CD1c-positive myeloid dendritic cell (primary cell): ENCODE data around the gene ACP7.

ENCODE experiments used
- DNase-seq: peaks from one replicate; pipeline ENCODE4 v3.0.0-alpha.2; 2016; ENCODE audit errors: extremely low spot score

Gene ACP7

DNA sequence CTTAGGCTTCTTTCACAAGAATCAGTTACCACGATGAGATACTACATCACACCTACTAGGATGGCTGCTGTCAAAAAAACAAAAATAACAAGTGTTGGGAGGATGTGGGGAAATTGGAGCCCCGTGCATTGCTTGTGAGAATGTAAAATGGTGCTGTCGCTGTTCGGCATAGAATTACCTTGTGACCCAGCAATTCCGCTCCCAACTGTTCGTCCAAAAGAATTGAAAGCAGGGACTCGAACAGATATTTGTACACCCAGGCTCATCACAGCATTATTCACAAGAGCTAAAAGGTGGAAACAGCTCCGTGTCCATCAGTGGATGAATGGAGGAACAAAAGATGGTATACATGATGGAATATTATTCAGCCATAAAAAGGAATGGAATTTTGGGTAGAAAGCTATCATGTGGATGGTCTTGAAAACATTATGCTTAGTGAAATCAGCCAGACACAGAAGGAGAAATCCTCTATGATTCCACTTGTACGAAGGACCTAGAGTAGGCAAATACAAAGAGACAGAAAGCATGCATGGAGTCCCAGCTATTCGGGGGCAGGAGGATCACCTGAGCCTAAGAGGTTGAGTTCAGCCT, 64.9 kb downstream of the ACP7 start:
- no peak for DNase-seq

DNA sequence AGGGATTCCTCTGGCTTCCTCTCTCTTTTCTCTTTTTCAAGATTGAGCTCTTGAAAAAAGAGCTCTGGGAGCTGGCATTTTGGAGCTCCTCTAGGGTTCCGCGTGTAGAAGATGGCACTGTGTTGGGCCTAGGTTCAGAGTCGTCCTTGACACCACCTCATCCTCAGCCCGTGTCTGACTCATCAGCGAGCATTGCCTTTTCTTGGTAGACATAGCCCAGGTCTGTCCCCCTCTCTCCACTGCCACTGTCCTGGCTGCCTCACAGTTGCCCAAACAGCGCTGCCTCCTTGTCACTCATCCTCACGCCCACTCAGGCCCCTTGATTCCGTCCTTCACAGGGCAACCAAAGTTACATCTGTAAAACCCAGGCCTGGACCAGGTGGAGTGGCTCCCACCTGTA, 66.1 kb downstream of the ACP7 start:
- no peak for DNase-seq

DNA sequence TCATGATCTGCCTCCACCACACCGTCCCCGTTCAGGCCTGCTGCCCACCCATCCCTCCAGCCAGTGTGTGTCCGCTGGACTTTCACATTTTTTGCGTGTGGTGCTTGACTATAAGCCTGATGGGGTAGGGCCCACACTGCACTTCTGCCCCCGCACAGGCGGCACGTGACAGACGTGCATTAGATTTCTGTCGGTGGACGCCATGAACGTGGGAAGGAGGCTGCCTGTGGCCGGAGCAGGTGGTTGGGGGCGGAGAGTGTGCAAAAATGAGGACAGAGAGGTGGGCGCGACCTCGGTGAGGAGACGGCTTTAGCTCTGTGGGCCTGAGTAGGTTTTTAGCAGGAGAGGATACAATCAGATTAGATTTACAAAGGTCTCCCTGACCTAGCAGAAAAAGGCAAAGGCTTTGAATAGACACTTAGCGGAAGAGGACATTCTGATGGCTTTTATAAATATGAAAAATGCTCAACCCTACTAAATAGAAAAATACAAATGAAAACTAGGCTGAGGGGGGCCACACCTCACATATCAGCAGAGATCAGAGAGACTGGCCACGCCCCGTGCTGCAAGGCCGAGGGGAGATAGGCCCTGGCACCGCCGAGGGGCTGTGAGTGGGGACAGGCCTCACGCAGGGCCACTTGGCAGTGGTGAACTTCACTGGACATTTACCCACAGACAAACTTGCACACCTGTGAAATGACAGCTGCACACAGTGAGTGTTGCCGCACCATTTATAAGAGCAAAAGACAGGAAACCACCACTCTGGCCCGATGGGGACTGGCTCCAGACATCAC, 66.8 kb downstream of the ACP7 start:
- DNase-seq = no peak

DNA sequence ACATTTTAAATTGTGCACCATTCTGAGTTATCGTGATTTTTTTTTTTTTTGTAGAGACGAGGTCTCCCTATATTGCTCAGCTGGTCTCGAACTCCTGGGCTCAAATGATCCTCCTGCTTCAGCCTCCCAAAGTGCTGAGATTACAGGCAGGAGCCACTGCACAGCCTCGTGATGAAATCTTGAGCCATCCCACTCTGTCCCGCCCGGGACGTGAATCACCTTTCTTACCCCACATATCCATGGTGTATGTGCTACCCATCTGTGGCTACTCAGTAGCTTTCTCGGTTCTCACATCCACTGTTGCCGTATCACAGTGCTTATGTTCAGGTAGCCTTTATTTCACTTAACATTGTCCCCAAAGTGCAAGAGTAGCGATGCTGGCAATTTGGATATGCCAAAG, 67.9 kb downstream of the ACP7 start:
- no peak for DNase-seq

DNA sequence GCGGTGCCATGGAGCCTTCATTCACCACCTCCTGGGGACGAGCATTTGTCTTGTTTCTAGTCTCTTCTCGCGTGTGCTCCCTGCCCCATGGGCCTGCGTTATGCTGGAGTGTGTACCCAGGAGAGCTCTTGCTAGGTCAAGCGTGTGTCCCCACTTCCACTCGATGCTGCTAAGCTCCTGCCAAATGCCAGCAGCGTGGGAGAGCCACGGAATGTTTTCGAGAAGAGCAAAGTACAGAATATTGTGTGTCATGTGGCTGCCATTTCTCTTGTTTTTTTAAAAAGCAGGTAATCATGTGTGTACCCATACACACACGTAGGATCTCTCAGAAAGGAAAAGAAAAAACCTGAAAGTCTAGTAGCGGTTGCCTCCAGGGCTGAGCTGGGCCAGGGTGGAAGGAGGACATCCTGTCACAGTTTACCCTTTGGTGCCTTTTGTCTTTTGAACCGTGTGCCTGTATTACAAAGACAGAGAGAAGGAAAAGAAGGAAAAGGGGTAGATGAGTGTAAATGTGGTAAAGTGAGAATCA, 70.0 kb downstream of the ACP7 start:
- no peak for DNase-seq

DNA sequence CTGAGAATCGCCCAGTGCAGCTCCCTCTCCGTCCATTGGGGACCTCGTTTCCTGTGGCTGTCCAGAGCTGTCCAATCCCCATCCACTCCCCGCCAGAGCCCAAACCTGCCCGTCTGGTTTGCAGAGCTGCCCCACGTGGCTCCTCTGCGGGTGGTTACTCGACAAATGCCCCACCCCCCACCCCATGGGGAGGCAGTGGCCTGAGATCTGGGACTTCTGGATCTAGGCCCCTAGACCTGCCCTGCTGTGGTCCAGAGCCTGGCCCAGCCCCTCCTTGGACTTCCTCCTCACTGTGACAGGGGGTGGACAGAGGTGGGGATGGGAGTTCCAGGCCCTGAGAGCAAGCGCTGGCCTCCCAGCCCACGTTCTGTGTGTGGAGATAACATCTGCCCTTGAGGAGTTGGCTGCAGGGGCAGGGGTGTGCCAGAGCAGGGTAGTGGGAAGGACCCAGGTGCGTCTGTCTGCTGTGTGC, 70.5 kb downstream of the ACP7 start:
- no peak for DNase-seq

DNA sequence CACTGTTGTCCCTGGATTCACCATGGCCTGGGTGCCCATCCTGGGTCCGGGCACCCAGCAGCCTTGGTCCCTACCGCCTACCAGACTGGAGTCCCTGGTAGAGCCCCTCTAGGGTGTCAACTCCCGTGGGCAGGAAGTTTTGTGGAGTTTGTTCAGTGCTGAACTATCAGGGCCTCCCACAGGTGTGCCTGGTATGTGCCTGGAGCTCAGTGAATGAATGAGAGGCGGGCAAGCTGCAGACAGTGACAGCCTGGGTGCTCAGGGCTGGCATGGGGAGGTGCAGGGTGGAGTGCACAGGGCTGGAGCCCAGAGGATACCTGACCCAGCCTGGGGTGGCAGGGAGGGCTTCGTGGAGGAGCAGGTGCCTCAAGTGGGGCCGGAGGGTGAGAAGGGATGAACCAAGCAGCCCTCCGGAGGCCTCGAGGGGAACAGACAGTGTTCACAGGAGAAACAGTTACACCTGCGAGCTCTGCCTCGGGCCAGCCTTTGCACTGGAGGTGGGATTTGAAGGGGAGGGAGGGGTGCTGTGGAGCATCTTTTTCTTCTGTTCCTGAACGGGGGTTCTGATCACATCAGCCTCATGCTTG, 71.0 kb downstream of the ACP7 start:
- DNase-seq = no peak

DNA sequence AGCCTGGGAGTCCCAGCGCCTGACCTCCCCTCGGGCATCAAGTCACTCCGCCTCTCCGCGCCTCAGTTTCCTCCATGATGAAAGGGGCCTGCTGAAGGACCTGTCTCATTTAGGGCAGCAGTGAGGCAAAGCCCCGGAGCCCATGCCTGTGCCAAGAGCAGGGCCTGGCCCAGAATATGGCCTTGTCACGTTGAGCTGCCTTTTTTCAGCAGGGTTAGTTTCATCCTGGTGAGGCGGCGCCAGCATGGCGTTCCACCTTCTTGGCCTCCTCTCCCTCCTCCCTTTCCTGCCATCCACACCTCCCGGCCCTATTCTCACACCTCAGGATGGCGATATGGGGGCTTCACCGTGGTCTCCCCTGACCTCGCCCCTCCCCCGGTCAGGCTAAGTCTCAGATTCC, 71.6 kb downstream of the ACP7 start:
- DNase-seq = no peak

DNA sequence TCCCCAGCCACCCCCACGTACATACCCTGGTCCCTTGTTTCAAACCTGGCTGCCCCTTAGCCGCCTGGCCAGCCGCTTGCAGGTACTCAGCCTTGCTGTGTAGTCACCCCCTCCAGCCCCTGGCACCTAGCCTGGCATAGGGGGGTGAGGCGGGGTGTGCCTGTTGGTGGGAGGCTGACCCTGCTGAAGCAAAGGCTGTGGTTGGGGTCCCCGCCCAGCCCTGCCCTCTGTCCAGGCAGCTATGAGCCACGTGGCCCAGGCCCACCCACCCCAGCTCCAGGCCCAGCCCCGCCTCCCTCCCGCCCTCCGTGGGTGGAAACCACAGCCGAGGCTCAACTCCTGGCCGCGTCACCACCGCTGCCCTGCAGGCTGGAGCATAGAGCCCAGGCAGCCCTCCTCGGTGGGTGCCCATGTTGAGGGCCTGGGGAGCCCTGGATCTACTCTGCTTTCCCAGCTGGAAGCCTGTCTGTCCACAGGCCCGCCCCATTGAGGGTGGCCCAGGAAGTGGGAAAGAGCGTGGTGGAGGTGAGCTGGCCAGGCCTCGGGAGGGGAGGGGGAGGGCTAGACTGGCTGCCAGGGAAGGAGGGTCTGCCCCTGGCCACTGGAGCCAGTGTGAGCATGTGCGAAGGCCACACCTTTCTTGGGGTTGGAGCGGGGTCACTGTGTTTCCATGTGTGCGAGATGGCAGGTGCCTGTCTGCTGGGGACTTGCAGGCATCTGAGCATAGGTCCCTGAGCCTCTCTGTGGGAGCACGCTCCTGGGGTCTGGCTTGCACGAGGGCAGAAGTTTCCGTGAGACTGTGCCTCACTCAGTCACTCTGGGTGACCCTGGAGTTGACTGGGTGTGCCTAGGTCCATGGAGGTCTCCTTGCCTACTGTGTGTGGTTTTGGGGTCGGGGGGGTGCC, 72.4 kb downstream of the ACP7 start:
- peak; percentile 4 for DNase-seq

DNA sequence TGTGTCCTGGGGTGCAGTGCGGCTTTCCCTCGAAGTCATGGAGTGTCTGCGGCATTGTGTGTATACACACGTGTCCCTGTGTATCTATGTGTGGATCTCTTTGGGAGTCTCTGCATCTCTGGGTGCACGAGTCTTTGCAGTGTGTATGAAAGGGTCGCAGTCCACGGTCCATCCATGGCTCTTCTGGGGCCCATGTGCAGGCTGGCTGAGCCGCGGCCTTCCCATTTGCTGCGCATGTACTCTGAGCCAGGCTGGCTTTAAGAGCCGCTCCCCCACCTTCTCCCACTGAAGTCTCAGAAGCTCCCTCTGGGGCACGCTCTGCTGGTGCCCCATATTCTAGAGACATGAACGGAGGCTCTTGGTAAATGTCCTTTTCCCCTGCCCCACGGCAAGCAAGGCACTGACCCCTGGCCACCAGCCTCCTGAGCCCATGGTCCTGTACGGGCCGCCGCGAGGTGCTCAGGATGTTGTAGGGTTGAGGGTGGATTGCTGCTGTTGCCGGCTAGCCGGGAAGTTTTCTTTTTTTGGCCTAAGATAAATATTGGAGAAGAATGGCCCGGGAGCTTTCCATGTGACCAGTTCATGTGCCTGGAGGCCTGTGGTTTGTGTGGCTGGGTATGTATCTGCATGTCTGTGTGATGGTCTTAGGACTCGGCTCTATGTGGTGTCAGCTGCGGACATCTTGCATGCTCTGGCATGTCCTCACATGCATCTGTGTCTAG, 73.3 kb downstream of the ACP7 start:
- no peak for DNase-seq

DNA sequence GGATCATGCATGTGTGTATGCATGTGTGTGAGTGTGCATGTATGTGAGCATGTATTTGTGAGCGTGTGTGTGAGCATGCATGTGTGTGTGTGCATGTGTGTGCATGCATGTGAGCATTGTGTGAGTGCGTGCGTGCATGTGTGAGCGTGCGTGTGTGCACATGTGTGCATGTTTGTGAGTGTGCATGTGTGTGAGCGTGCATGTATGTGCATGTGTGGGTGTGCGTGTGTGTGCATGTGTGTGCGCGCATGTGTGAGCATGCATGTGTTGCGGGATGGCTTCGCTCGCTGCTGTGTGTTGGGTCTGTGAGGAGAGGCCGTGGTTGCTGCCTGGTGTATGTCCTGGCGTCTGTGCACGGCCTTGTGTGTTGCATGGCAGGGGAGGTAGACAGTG, 73.8 kb downstream of the ACP7 start:
- DNase-seq = no peak

DNA sequence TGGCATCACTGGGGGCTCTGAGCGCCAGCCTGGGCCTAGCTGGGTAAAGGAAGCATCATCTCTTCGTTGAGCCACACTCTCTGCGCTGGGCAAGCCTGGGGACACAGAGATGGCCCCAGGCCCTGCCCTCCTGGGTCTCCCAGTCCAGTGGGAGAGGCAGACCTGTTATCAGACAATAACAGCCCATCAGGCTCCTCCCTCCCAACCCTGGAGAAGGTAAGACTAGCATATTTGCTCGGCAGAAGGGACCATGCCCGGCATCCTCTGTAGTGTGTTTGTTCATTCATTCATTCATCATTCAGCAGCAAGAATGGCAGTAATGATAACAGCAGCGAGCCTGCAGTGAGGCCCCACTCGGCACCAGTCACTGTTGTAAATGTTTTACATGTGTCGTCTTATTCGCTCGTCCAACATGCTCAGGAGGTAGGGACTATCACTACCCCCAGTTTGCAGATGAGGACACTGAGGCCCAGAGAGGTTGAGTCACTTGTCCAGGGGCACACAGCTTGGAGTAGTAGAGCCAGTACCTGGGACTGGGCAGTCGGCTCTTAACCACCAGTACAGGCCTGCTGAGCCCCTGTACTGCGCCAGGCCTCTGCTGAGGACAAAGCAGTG, 74.6 kb downstream of the ACP7 start:
- DNase-seq = no peak

DNA sequence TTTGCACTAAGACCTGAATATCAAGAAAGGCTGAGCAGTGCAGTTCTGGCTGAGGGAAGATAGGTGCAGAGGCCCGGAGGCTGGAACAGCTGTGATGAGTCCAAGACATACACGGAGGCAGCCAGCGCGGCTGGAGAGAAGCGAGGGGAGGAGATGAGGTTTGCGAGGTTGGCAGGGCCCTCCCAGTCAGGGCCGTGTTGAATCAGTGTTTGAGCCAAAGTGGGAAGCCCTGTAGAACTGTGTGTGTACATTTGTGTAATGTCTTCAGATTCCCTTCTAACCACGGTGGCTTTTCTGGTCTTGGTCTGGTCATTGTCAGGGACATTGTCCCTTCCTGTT, 76.3 kb downstream of the ACP7 start:
- DNase-seq = no peak
